ENCODE results near the gene NAALADL2. TPM values are rescaled to one million over a fixed set of nuclear protein-coding genes. Genes with fewer than 3 reads are reported as not detected.

NAALADL2 gene
- total RNA-seq, 1 donor from 2014 or later, result 2.9 TPM

- TF ChIP-seq CTCF (conservative IDR thresholded peaks at IDR 0.05; ENCODE audit: low read depth, low read length), result no peak
- H3K4me3 ChIP-seq (ENCODE audit: low read depth, low read length), result no peak overlapping the region
- DNase-seq (ENCODE audit: low read depth), result no peak
Observed at GRCh38 chr3:174826069-174826468, 33.1 kb upstream of the NAALADL2 start.

- no peak for DNase-seq (ENCODE audit: low read depth)
Observed at GRCh38 chr3:174844746-174845145, 14.4 kb upstream of the NAALADL2 start.

GRCh38 chr3:174846055-174846454 lies 13.1 kb upstream of the NAALADL2 start:
- H3K4me3 ChIP-seq (ENCODE audit: low read depth, low read length), result no peak overlapping the region
- TF ChIP-seq CTCF (conservative IDR thresholded peaks at IDR 0.05; ENCODE audit: low read depth, low read length), result no peak
- DNase-seq (ENCODE audit: low read depth), result no peak

More at GRCh38 chr3:174844746-174845145, 14.4 kb upstream of the NAALADL2 start:
- TF ChIP-seq CTCF (conservative IDR thresholded peaks at IDR 0.05; ENCODE audit: low read depth, low read length), result no peak
- no peak overlapping the region for H3K4me3 ChIP-seq (ENCODE audit: low read depth, low read length)

- DNase-seq (ENCODE audit: low read depth), result no peak
- no peak for TF ChIP-seq CTCF (conservative IDR thresholded peaks at IDR 0.05; ENCODE audit: low read depth, low read length)
- no peak overlapping the region for H3K4me3 ChIP-seq (ENCODE audit: low read depth, low read length)
Observed at GRCh38 chr3:174854987-174855386, 4.1 kb upstream of the NAALADL2 start.

- TF ChIP-seq CTCF (conservative IDR thresholded peaks at IDR 0.05; ENCODE audit: low read depth, low read length), result no peak
- no peak for DNase-seq (ENCODE audit: low read depth)
- no peak overlapping the region for H3K4me3 ChIP-seq (ENCODE audit: low read depth, low read length)
Observed at GRCh38 chr3:174857301-174857700, 1.8 kb upstream of the NAALADL2 start.

GRCh38 chr3:174858353-174858752 lies 781 bp upstream of the NAALADL2 start:
- no peak overlapping the region for H3K4me3 ChIP-seq (ENCODE audit: low read depth, low read length)
- no peak for TF ChIP-seq CTCF (conservative IDR thresholded peaks at IDR 0.05; ENCODE audit: low read depth, low read length)
- peak; percentile 87 for DNase-seq (ENCODE audit: low read depth)

- no peak for DNase-seq (ENCODE audit: low read depth)
- no peak for TF ChIP-seq CTCF (conservative IDR thresholded peaks at IDR 0.05; ENCODE audit: low read depth, low read length)
- H3K4me3 ChIP-seq (ENCODE audit: low read depth, low read length), result no peak overlapping the region
Observed at GRCh38 chr3:174859756-174860155, 622 bp downstream of the NAALADL2 start.

All from epithelial cell of proximal tubule (primary cell).